ENCODE data around the gene SEPTIN10.
"Not testable (repeated sequence)": the region's sequence is repeated elsewhere in the genome, so short reads cannot be mapped to it uniquely, and the experiment has no call there.

Gene SEPTIN10

GRCh38 chr2:109601783-109602182 is 12.0 kb downstream of the SEPTIN10 start:
- no peak for ATAC-seq

- ATAC-seq = no peak
These were observed 16.5 kb downstream of the SEPTIN10 start for GRCh38 chr2:109597283-109597682.

GRCh38 chr2:109595644-109596043 is 18.1 kb downstream of the SEPTIN10 start:
- ATAC-seq = no peak

GRCh38 chr2:109594246-109594885 is 19.4 kb downstream of the SEPTIN10 start:
- no peak for ATAC-seq

GRCh38 chr2:109592905-109593304 is 20.9 kb downstream of the SEPTIN10 start:
- no peak for ATAC-seq

- no peak for ATAC-seq
These were observed 22.6 kb downstream of the SEPTIN10 start for GRCh38 chr2:109591206-109591605.

- ATAC-seq = no peak
These were observed 27.1 kb downstream of the SEPTIN10 start for GRCh38 chr2:109586687-109587086.

GRCh38 chr2:109582928-109583895 is 30.6 kb downstream of the SEPTIN10 start:
- no peak for ATAC-seq

- not testable (repeated sequence) for ATAC-seq
These were observed 36.1 kb downstream of the SEPTIN10 start for GRCh38 chr2:109577630-109578029.

- no peak for ATAC-seq
These were observed 38.4 kb downstream of the SEPTIN10 start for GRCh38 chr2:109575373-109575772.

- peak in 1 of 2 donors; percentile 33 for ATAC-seq
These were observed 49.7 kb downstream of the SEPTIN10 start for GRCh38 chr2:109563980-109564550.

GRCh38 chr2:109563288-109563687 is 50.5 kb downstream of the SEPTIN10 start:
- ATAC-seq = no peak

- ATAC-seq = peak; percentile 73 to 77
These were observed 51.3 kb downstream of the SEPTIN10 start for GRCh38 chr2:109562421-109562820.

- ATAC-seq = no peak
These were observed 53.5 kb downstream of the SEPTIN10 start for GRCh38 chr2:109560265-109560664.

- ATAC-seq = peak; percentile 52 to 57
These were observed 55.5 kb downstream of the SEPTIN10 start for GRCh38 chr2:109558076-109558882.

- no peak for ATAC-seq
These were observed 56.5 kb downstream of the SEPTIN10 start for GRCh38 chr2:109557309-109557708.

GRCh38 chr2:109555346-109555900 is 58.3 kb downstream of the SEPTIN10 start:
- no peak for ATAC-seq

- ATAC-seq = no peak
These were observed 59.0 kb downstream of the SEPTIN10 start for GRCh38 chr2:109554758-109555157.

- ATAC-seq = no peak
These were observed 64.7 kb downstream of the SEPTIN10 start for GRCh38 chr2:109549016-109549590.

GRCh38 chr2:109547280-109547679 is 66.5 kb downstream of the SEPTIN10 start:
- no peak for ATAC-seq

- peak; percentile 56 to 69 for ATAC-seq
These were observed 67.7 kb downstream of the SEPTIN10 start for GRCh38 chr2:109545828-109546713.
